CD14-positive monocyte (primary cell): ENCODE results near the gene USP20. TPM values are rescaled to one million over a fixed set of nuclear protein-coding genes. Genes with fewer than 3 reads are reported as not detected.

Experiments
- DNase-seq, 3 donors: peaks; one replicate each; pipeline ENCODE4 v3.0.0-alpha.2; 2011 to 2022
- H2AFZ ChIP-seq: 2 replicates; pipeline ENCODE4 v1.6.0; 2012; ENCODE audit warnings: mild to moderate bottlenecking, low read depth, low read length, inconsistent platforms; ENCODE audit not compliant: insufficient read depth, poor library complexity, severe bottlenecking
- H3K27ac ChIP-seq, 2 donors: 1 replicate in 1 of 2; 2 replicates in 1 of 2; pipeline ENCODE4 v1.5.1; 2012 to 2013; ENCODE audit warnings: low read length in 2 of 2, control low read depth in 1 of 2, inconsistent platforms in 1 of 2, low read depth in 1 of 2, mild to moderate bottlenecking in 1 of 2
- H3K27me3 ChIP-seq, 2 donors: one replicate each; pipeline versions ENCODE4 v1.6.0 to v1.6.1; 2011 to 2013; ENCODE audit warnings: low read length in 2 of 2; ENCODE audit not compliant: control insufficient read depth in 2 of 2, insufficient read depth in 2 of 2
- H3K36me3 ChIP-seq, 2 donors: replicated peaks in 1 of 2; 1 replicate in 1 of 2; 2 replicates in 1 of 2; pipeline versions ENCODE4 v1.5.1 to v1.6.1; 2012 to 2013; ENCODE audit warnings: low read length in 2 of 2, control low read depth in 1 of 2, inconsistent platforms in 1 of 2, mild to moderate bottlenecking in 1 of 2; ENCODE audit not compliant: insufficient read depth in 2 of 2, control insufficient read depth in 1 of 2
- H3K4me1 ChIP-seq, 2 donors: 1 replicate in 1 of 2; 2 replicates in 1 of 2; pipeline versions ENCODE4 v1.5.1 to v1.6.1; 2012 to 2013; ENCODE audit warnings: low read length in 2 of 2, control low read depth in 1 of 2, inconsistent platforms in 1 of 2, mild to moderate bottlenecking in 1 of 2, moderate library complexity in 1 of 2; ENCODE audit not compliant: insufficient read depth in 2 of 2, control insufficient read depth in 1 of 2
- H3K4me2 ChIP-seq: replicated peaks from 2 replicates; pipeline ENCODE3; 2012; ENCODE audit warnings: low read length, moderate library complexity, mild to moderate bottlenecking; ENCODE audit not compliant: poor library complexity, severe bottlenecking; ENCODE audit errors: extremely low read depth
- H3K4me3 ChIP-seq, 3 experiments: fragments of 200-600 bp in 1 of 3; sonication (generic) in 1 of 3; replicated peaks in 1 of 3; 1 replicate in 2 of 3; 2 replicates in 1 of 3; pipeline ENCODE4 v1.5.1; 2011 to 2013; ENCODE audit warnings: low read length in 3 of 3, mild to moderate bottlenecking in 3 of 3, control low read depth in 2 of 3, low read depth in 2 of 3, inconsistent platforms in 1 of 3, moderate library complexity in 1 of 3
- H3K79me2 ChIP-seq: 2 replicates; pipeline ENCODE4 v1.6.0; 2012; ENCODE audit warnings: mild to moderate bottlenecking, control low read depth, inconsistent platforms, low read length, moderate library complexity; ENCODE audit not compliant: insufficient read depth
- H3K9ac ChIP-seq: 2 replicates; pipeline ENCODE4 v1.6.0; 2017; ENCODE audit warnings: low read length, mild to moderate bottlenecking; ENCODE audit not compliant: insufficient read depth, poor library complexity, severe bottlenecking
- H3K9me3 ChIP-seq, 2 donors: replicated peaks in 1 of 2; 1 replicate in 1 of 2; 2 replicates in 1 of 2; pipeline versions ENCODE4 v1.5.1 to v1.6.1; 2012 to 2013; ENCODE audit warnings: low read length in 2 of 2, control low read depth in 1 of 2; ENCODE audit not compliant: control insufficient read depth in 1 of 2, insufficient read depth in 1 of 2
- H4K20me1 ChIP-seq: 2 replicates; pipeline ENCODE4 v1.6.0; 2012; ENCODE audit warnings: mild to moderate bottlenecking, low read length, control low read depth, moderate library complexity; ENCODE audit not compliant: insufficient read depth
- H3K27ac Mint-ChIP-seq, 7 donors: one replicate each; pipeline ENCODE4 v1.8.0; 2020; ENCODE audit warnings: mild to moderate bottlenecking in 7 of 7, mixed read lengths in 7 of 7, moderate library complexity in 6 of 7, inconsistent platforms in 2 of 7
- H3K27me3 Mint-ChIP-seq, 3 donors: one replicate each; pipeline ENCODE4 v1.8.0; 2021 to 2022; ENCODE audit warnings: low read depth in 3 of 3, mild to moderate bottlenecking in 3 of 3, mixed read lengths in 3 of 3, moderate library complexity in 3 of 3, inconsistent platforms in 1 of 3
- H3K36me3 Mint-ChIP-seq, 2 donors: one replicate each; pipeline ENCODE4 v1.8.0; 2020; ENCODE audit warnings: mixed read lengths in 2 of 2, inconsistent platforms in 1 of 2, mild to moderate bottlenecking in 1 of 2
- H3K4me1 Mint-ChIP-seq: one replicate; pipeline ENCODE4 v1.8.0; 2020; ENCODE audit warnings: mild to moderate bottlenecking, mixed read lengths
- H3K4me3 Mint-ChIP-seq, 2 donors: one replicate each; pipeline ENCODE4 v1.8.0; 2020; ENCODE audit warnings: mild to moderate bottlenecking in 2 of 2, mixed read lengths in 2 of 2, moderate library complexity in 1 of 2
- H3K9me3 Mint-ChIP-seq, 7 donors: one replicate each; pipeline ENCODE4 v1.8.0; 2020 to 2022; ENCODE audit warnings: mixed read lengths in 7 of 7, mild to moderate bottlenecking in 6 of 7, moderate library complexity in 6 of 7, inconsistent platforms in 2 of 7
- WGBS: methylation state at CpG from one replicate; pipeline ENCODE4 v1.1.5; 2013; ENCODE audit warnings: missing lambda C conversion rate; ENCODE audit not compliant: insufficient coverage; 5-methylcytosine and 5-hydroxymethylcytosine counted together
- intact Hi-C, 2 donors: fragments of 100-400 bp; cut with micrococcal nuclease; formaldehyde crosslinking; loops; one replicate each; pipeline versions ENCODE4 v1.15.0 to v1.15.1; 2023
- polyA plus RNA-seq, 3 donors: library from polyadenylated mRNA; depleted of rRNA in 1 of 3; unstranded in 2 of 3; stranded (reverse) in 1 of 3; fragments of 300-500 nt in 2 of 3; fragments of >200 nt in 1 of 3; fragmentation: Illumina TruSeq in 2 of 3; gene quantifications; 1 replicate in 2 of 3; 2 replicates in 1 of 3; pipeline ENCODE4 v1.2.3, GENCODE V29; 2012 to 2021
- TF ChIP-seq, protein P1 (sequence below): fragments of 200-600 bp; IDR thresholded peaks from one replicate; pipeline ENCODE4 v1.8.0; 2022; ENCODE audit warnings: antibody characterized with exemption, mild to moderate bottlenecking

Gene USP20
- polyA plus RNA-seq, 3 donors: 2.7 to 30.0 (median 5.2) TPM

DNA sequence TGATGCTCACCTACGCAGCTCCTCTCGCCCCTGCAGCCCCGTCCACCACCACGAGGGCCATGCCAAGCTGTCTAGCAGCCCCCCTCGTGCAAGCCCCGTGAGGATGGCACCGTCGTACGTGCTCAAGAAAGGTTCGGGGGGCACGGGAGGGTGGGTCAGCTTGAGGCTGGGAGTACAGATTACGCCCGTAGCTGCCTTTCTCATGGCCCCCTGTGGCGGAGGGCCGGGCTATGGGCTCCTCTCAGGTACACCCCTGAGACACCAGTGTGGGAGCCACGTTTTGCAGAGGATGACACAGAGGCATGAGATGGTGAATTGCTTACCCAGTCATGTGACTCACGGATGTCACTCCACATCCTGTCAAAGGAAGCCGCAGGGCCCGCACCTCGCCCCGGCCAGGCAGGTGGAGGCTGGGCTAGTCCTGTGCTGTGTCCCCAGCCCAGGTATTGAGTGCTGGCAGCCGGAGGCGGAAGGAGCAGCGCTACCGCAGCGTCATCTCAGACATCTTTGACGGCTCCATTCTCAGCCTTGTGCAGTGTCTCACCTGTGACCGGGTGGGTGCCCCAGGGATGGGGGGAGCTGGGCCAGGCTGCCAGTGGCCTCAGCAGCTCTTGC, 33.7 kb downstream of the USP20 start:
- no peak overlapping the region for H3K27ac ChIP-seq
- no peak for DNase-seq
- H3K4me1 ChIP-seq: peaks cover 6 to 7% of the 10 kb centered on the region in 2 donors
- WGBS: 81% methylated on average over 23 of the region's 28 CpGs
- H3K4me3 ChIP-seq: no peak overlapping the region
- no peaks in the 10 kb centered on the region for H3K9me3 ChIP-seq
- H3K4me2 ChIP-seq: no peak overlapping the region
- TF ChIP-seq, protein P1, sequence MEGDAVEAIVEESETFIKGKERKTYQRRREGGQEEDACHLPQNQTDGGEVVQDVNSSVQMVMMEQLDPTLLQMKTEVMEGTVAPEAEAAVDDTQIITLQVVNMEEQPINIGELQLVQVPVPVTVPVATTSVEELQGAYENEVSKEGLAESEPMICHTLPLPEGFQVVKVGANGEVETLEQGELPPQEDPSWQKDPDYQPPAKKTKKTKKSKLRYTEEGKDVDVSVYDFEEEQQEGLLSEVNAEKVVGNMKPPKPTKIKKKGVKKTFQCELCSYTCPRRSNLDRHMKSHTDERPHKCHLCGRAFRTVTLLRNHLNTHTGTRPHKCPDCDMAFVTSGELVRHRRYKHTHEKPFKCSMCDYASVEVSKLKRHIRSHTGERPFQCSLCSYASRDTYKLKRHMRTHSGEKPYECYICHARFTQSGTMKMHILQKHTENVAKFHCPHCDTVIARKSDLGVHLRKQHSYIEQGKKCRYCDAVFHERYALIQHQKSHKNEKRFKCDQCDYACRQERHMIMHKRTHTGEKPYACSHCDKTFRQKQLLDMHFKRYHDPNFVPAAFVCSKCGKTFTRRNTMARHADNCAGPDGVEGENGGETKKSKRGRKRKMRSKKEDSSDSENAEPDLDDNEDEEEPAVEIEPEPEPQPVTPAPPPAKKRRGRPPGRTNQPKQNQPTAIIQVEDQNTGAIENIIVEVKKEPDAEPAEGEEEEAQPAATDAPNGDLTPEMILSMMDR: no peak
- H3K9ac ChIP-seq: no peak overlapping the region
- no peak overlapping the region for H3K4me3 Mint-ChIP-seq
- H4K20me1 ChIP-seq: no peaks in the 10 kb centered on the region
- H2AFZ ChIP-seq: no peak overlapping the region
- intact Hi-C loops: no loop called here
- peak overlapping the region in 1 of 7 donors; percentile 37 for H3K27ac Mint-ChIP-seq
- peaks cover 23% of the 10 kb centered on the region for H3K4me1 Mint-ChIP-seq
- peaks cover 0 to 3% (median 1%) of the 10 kb centered on the region in 3 donors for H3K27me3 Mint-ChIP-seq
- H3K27me3 ChIP-seq: no peaks in the 10 kb centered on the region
- no peaks in the 10 kb centered on the region for H3K79me2 ChIP-seq
- H3K36me3 Mint-ChIP-seq: peaks cover 30 to 67% of the 10 kb centered on the region in 2 donors
- peaks cover 35 to 38% of the 10 kb centered on the region in 2 donors for H3K36me3 ChIP-seq
- peaks cover 0 to 3% (median 0%) of the 10 kb centered on the region in 7 donors for H3K9me3 Mint-ChIP-seq

DNA sequence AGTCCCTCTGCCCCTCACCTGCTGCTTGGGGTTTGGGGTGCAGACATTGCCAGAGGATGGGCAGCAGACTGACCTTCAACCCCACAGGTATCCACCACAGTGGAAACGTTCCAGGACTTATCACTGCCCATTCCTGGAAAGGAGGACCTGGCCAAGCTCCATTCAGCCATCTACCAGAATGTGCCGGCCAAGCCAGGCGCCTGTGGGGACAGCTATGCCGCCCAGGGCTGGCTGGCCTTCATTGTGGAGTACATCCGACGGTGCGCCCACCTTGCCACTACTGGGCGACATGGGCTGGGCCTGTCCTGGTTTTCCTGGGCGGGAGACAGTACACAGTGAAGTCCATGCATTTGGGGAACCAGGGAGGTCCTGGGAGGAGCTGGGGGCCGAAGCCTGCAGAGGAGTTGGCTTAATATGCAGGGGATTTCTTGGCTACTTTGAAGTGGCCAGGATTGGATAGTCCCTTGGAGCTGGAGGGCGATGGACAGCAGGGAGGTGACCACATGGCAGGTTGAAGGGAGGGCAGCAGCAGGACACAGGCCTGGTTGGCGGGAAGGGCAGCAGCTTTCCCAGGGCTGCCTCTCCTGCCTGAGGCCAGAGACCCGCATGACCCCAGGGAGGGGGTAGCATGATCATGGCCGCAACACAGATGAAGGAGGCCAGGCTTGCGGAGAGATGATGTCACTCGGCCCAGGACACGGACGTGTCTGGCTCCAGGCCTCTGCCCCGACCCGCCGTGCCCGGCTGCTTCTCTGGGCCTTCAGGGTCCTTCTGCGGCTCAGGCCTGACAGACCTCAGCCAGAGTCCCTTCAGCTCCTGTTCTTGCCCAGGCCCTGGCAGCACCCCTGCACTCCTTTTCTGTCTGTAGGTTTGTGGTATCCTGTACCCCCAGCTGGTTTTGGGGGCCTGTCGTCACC, 34.6 kb downstream of the USP20 start:
- intact Hi-C loops: no loop called here
- H3K36me3 ChIP-seq: peaks cover 43 to 45% of the 10 kb centered on the region in 2 donors
- H3K36me3 Mint-ChIP-seq: peaks cover 35 to 68% of the 10 kb centered on the region in 2 donors
- H3K79me2 ChIP-seq: no peaks in the 10 kb centered on the region
- no peak overlapping the region for H3K27ac ChIP-seq
- no peaks in the 10 kb centered on the region for H4K20me1 ChIP-seq
- H3K4me1 Mint-ChIP-seq: peaks cover 21% of the 10 kb centered on the region
- no peak overlapping the region for H3K4me3 Mint-ChIP-seq
- H3K9ac ChIP-seq: no peak overlapping the region
- H3K4me2 ChIP-seq: no peak overlapping the region
- H3K27ac Mint-ChIP-seq: peak overlapping the region in 1 of 7 donors; percentile 22
- TF ChIP-seq, protein P1: no peak
- peaks cover 6 to 7% of the 10 kb centered on the region in 2 donors for H3K4me1 ChIP-seq
- no peak overlapping the region for H3K4me3 ChIP-seq
- peaks cover 0 to 3% (median 0%) of the 10 kb centered on the region in 7 donors for H3K9me3 Mint-ChIP-seq
- H3K9me3 ChIP-seq: no peaks in the 10 kb centered on the region
- no peak overlapping the region for H2AFZ ChIP-seq
- H3K27me3 ChIP-seq: no peaks in the 10 kb centered on the region
- no peak for DNase-seq
- WGBS: 97% methylated on average over 23 of the region's 24 CpGs
- H3K27me3 Mint-ChIP-seq: peaks cover 0 to 2% (median 1%) of the 10 kb centered on the region in 3 donors
